Stimulated activated CD4-positive, alpha-beta T cell treated with anti-CD3 and anti-CD28 coated beads, Interleukin-4, amount 100 ng/mL, for 48 hours (primary cell): Measurements from ENCODE around the gene CRYBA2.

Experiments
- DNase-seq, 2 donors: peaks; one replicate each; pipeline ENCODE4 v3.0.0-alpha.2; 2020; ENCODE audit warnings: low read depth in 2 of 2

The CRYBA2 gene

DNA sequence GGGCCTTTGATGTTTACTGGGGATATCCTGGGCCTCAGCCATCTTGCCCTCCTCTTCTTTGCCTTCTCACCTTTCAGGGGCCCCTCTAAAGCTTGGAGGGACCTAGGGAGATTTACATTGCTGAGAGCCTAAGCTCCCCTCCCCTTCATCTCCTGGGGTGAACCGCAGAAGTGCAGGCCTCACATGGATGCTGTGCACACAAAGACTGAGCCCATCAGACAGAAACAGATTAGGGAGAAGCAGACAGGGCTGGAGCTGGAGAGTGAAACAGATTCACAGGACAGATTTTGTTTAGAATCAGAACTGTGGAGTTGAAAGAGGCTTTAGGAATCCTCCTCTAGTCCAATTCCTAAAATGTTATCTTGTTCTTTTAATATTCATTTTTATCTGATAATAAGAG, 37.2 kb downstream of the CRYBA2 start:
- DNase-seq, result no peak

DNA sequence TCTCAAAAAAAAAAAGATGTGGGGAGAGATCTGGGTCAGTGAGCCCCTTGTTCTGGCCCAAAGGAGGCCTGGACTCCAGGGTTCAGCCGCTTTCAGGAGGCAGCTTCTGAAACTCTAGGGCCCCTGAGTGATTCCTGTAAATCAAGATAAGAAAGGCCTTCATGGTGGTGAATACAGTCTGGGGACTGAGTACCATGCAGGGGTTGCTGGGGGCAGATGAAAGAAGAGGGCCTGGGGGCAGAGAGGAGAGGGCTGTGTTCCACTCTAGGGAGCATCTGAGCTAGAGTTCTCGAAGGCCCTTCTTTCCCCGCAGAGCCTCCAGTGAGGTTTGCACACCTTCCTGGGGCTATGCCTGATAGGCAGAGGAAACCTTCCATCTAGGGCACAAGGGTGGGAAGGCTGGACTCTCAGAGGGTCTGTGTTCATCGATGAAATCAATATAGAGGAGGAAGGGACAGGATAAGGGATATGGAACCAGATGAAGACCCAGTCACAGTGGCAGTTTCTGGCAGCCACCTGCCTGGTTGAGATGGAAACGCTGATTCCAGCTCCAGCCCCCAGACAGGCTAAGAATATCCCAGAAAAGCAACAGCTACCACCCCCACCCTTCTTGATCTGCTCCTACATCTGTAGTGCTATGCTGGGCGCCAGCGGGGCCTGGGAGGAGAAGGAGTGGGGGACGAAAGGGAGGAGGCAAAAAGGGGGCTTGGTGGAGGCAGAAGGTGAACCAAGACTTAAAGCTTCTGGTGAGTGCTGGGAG, 38.5 kb downstream of the CRYBA2 start:
- no peak for DNase-seq

DNA sequence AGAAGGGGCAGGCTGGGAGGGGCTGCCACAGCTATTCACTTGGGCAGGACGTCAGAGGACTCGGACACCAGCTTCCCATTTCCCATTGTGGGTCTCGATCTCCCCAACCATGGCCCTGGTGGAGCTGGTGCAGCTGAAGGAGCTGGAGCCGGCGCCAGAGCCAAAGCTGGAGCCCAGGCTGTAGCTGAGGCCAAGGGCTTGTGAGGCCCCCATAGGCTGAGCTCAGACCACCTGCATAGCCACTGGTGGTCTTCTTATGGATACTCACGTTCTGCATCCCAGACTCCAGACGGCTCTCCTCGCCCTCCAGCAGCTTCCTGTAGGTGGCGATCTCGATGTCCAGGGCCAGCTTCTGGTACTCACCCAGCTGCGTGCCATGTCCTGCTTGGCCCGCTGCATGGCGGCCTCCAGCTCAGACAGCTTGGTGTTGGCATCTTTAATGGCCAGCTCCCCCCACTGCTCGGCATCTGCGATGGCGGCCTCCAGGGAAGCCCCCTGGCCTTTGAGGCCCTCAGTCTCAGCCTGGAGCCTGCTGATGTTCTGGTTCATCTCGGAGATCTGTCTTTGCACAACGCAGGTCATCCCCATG, 39.8 kb downstream of the CRYBA2 start:
- no peak for DNase-seq

DNA sequence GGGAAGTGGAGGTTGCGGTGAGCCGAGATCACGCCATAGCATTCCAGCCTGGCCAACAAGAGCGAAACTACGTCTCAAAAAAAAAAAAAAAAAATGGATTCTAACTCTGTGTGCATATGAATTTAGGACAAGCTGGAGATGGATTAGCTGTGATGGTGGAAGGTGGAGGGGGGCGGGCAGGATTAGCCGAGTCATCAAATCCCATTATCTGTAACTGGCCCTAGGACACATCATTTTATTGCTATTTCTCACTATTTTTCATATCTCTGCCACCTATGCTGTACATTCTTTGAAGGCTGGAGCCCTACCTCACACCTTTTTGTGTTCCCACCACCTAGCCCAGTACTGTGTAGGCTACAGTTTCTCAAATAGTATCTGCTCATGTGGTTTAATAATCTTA, 41.1 kb downstream of the CRYBA2 start:
- no peak for DNase-seq

GRCh38 chr2:218946621-218947020, 46.6 kb downstream of the CRYBA2 start:
- no peak for DNase-seq

DNA sequence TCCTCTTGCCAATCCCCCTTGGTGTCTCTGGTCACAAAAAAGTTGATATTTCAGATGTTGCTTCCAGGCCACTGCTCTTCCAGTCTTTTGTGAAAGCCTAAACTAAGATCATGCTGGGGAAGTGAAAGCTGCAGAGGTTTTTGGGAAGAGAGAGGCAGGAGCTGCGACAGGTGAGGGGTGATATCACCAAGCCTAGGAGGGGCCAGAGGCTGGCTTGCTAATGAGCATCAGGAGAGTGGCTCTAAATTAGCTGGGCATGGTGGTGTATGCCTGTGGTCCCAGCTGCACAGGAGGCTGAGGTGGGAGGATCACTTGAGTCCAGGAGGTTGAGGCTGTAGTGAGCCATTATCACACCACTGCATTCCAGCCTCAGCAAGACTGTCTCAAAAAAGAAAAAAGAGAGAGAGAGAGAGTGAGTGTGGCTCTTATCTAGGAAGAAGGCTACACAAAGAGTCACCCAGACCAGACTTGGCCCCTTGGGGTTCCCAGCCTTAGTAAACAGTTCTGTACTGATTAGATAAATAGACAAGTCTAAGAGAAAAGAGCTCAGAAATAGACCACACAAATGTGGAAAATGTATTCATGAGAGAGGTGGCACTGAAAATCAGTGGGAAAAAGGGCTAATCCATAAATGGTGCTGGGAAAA, 48.3 kb downstream of the CRYBA2 start:
- no peak for DNase-seq
